Measurements from ENCODE around the gene XPR1.

DNA sequence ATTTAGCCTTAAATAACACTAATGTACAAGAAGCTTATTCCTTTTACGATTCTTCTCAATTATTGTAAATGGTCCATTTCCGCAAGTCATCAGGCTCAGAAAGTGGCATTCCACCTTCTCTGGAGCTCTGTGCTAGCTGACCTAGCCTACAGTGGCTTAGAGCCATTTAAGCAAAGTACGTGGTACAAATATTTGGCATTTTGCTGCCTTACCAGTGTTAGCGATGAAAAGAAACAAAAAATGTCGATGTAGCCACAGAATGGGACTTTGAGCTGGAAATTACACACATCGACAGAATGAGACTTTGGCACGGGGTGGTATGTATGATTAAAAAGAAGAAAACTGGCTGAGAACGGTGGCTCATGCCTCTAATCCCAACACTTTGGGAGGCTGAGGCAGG is 47.0 kb upstream of the XPR1 start:
- TF ChIP-seq, protein P1, sequence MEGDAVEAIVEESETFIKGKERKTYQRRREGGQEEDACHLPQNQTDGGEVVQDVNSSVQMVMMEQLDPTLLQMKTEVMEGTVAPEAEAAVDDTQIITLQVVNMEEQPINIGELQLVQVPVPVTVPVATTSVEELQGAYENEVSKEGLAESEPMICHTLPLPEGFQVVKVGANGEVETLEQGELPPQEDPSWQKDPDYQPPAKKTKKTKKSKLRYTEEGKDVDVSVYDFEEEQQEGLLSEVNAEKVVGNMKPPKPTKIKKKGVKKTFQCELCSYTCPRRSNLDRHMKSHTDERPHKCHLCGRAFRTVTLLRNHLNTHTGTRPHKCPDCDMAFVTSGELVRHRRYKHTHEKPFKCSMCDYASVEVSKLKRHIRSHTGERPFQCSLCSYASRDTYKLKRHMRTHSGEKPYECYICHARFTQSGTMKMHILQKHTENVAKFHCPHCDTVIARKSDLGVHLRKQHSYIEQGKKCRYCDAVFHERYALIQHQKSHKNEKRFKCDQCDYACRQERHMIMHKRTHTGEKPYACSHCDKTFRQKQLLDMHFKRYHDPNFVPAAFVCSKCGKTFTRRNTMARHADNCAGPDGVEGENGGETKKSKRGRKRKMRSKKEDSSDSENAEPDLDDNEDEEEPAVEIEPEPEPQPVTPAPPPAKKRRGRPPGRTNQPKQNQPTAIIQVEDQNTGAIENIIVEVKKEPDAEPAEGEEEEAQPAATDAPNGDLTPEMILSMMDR (IDR thresholded peaks at IDR 0.05), result no peak
- TF ChIP-seq POLR2A (IDR thresholded peaks at IDR 0.05), result no peak
